ENCODE results near the gene AGFG1.

AGFG1 gene

GRCh38 chr2:227545990-227546389 is 74.0 kb downstream of the AGFG1 start:
- Histone ChIP-seq H3K56ac (ENCODE audit: low read length) (no peak overlapping the region), H2BK120ac (ENCODE audit: low read depth, low read length) (no peak overlapping the region), H2BK15ac (replicated peaks; ENCODE audit: low read depth) (no peak overlapping the region), H4K8ac (ENCODE audit: low read depth, low read length) (no peak overlapping the region), H3K23ac (ENCODE audit: low read length) (no peak overlapping the region), H3K18ac (ENCODE audit: low read length) (no peak overlapping the region), H3K4ac (ENCODE audit: low read depth, low read length) (no peak overlapping the region), H3K4me2 (ENCODE audit: low read length) (no peak overlapping the region), H3K79me2 (ENCODE audit: control insufficient read depth, insufficient read depth, low read length) (no peaks in the 10 kb centered on the region), H3K27me3 (ENCODE audit: insufficient read depth, low read length, poor library complexity) (no peaks in the 10 kb centered on the region), H3K79me1 (ENCODE audit: low read length) (peaks cover 1% of the 10 kb centered on the region), H2AK5ac (ENCODE audit: low read length) (no peak overlapping the region), H3K9ac (ENCODE audit: low read length) (no peak overlapping the region), H3K27ac (ENCODE audit: low read depth, low read length) (no peak overlapping the region), H3K36me3 (ENCODE audit: control insufficient read depth, insufficient read depth, low read length) (no peaks in the 10 kb centered on the region), H3K4me3 (ENCODE audit: low read length) (no peak overlapping the region), H2BK5ac (ENCODE audit: low read length) (no peak overlapping the region), H4K5ac (ENCODE audit: low read length) (no peak overlapping the region), H3K4me1 (ENCODE audit: control insufficient read depth, low read depth, low read length) (no peaks in the 10 kb centered on the region)
- WGBS (ENCODE audit: extremely low coverage, insufficient coverage, low lambda C conversion rate) = no CpG with 5 or more reads among the region's 11 CpGs
- DNase-seq = peak; percentile 39

GRCh38 chr2:227551836-227552235 is 79.9 kb downstream of the AGFG1 start:
- no peak overlapping the region for H3K4me2 ChIP-seq (ENCODE audit: low read length)
- DNase-seq = no peak
- H2BK15ac ChIP-seq (replicated peaks; ENCODE audit: low read depth) = no peak overlapping the region
- H3K27ac ChIP-seq (ENCODE audit: low read depth, low read length) = no peak overlapping the region
- H2BK120ac ChIP-seq (ENCODE audit: low read depth, low read length) = no peak overlapping the region
- H3K4me1 ChIP-seq (ENCODE audit: control insufficient read depth, low read depth, low read length) = no peaks in the 10 kb centered on the region
- H3K27me3 ChIP-seq (ENCODE audit: insufficient read depth, low read length, poor library complexity) = no peaks in the 10 kb centered on the region
- no peak overlapping the region for H3K4me3 ChIP-seq (ENCODE audit: low read length)
- H4K5ac ChIP-seq (ENCODE audit: low read length) = no peak overlapping the region
- no peak overlapping the region for H2BK5ac ChIP-seq (ENCODE audit: low read length)
- peaks cover 1% of the 10 kb centered on the region for H3K79me1 ChIP-seq (ENCODE audit: low read length)
- H3K36me3 ChIP-seq (ENCODE audit: control insufficient read depth, insufficient read depth, low read length) = peaks cover 2% of the 10 kb centered on the region
- WGBS (ENCODE audit: extremely low coverage, insufficient coverage, low lambda C conversion rate) = no CpG with 5 or more reads among the region's 3 CpGs
- no peak overlapping the region for H3K4ac ChIP-seq (ENCODE audit: low read depth, low read length)
- H3K79me2 ChIP-seq (ENCODE audit: control insufficient read depth, insufficient read depth, low read length) = no peaks in the 10 kb centered on the region
- no peak overlapping the region for H4K8ac ChIP-seq (ENCODE audit: low read depth, low read length)
- no peak overlapping the region for H3K23ac ChIP-seq (ENCODE audit: low read length)
- H3K9ac ChIP-seq (ENCODE audit: low read length) = no peak overlapping the region
- no peak overlapping the region for H3K18ac ChIP-seq (ENCODE audit: low read length)
- no peak overlapping the region for H3K56ac ChIP-seq (ENCODE audit: low read length)
- no peak overlapping the region for H2AK5ac ChIP-seq (ENCODE audit: low read length)

GRCh38 chr2:227562581-227562980 is 90.6 kb downstream of the AGFG1 start:
- Histone ChIP-seq H2AK5ac (ENCODE audit: low read length) (no peak overlapping the region), H3K56ac (ENCODE audit: low read length) (no peak overlapping the region), H3K4me1 (ENCODE audit: control insufficient read depth, low read depth, low read length) (no peaks in the 10 kb centered on the region), H3K4me3 (ENCODE audit: low read length) (no peak overlapping the region), H3K79me1 (ENCODE audit: low read length) (no peaks in the 10 kb centered on the region), H4K5ac (ENCODE audit: low read length) (no peak overlapping the region), H3K27ac (ENCODE audit: low read depth, low read length) (no peak overlapping the region), H3K36me3 (ENCODE audit: control insufficient read depth, insufficient read depth, low read length) (no peaks in the 10 kb centered on the region), H3K9ac (ENCODE audit: low read length) (no peak overlapping the region), H2BK120ac (ENCODE audit: low read depth, low read length) (no peak overlapping the region), H3K79me2 (ENCODE audit: control insufficient read depth, insufficient read depth, low read length) (no peaks in the 10 kb centered on the region), H3K18ac (ENCODE audit: low read length) (no peak overlapping the region), H3K4me2 (ENCODE audit: low read length) (no peak overlapping the region), H4K8ac (ENCODE audit: low read depth, low read length) (no peak overlapping the region), H3K4ac (ENCODE audit: low read depth, low read length) (no peak overlapping the region), H2BK15ac (replicated peaks; ENCODE audit: low read depth) (no peak overlapping the region), H3K27me3 (ENCODE audit: insufficient read depth, low read length, poor library complexity) (no peaks in the 10 kb centered on the region), H2BK5ac (ENCODE audit: low read length) (no peak overlapping the region), H3K23ac (ENCODE audit: low read length) (no peak overlapping the region)
- no peak for DNase-seq

GRCh38 chr2:227565080-227565479 is 93.1 kb downstream of the AGFG1 start:
- WGBS (ENCODE audit: extremely low coverage, insufficient coverage, low lambda C conversion rate) = no CpG with 5 or more reads among the region's 1 CpG
- H3K36me3 ChIP-seq (ENCODE audit: control insufficient read depth, insufficient read depth, low read length) = no peaks in the 10 kb centered on the region
- H3K4ac ChIP-seq (ENCODE audit: low read depth, low read length) = no peak overlapping the region
- no peaks in the 10 kb centered on the region for H3K27me3 ChIP-seq (ENCODE audit: insufficient read depth, low read length, poor library complexity)
- H2BK5ac ChIP-seq (ENCODE audit: low read length) = no peak overlapping the region
- H3K79me2 ChIP-seq (ENCODE audit: control insufficient read depth, insufficient read depth, low read length) = no peaks in the 10 kb centered on the region
- H3K9ac ChIP-seq (ENCODE audit: low read length) = no peak overlapping the region
- H2BK15ac ChIP-seq (replicated peaks; ENCODE audit: low read depth) = no peak overlapping the region
- no peak overlapping the region for H3K4me3 ChIP-seq (ENCODE audit: low read length)
- no peak overlapping the region for H3K56ac ChIP-seq (ENCODE audit: low read length)
- no peaks in the 10 kb centered on the region for H3K4me1 ChIP-seq (ENCODE audit: control insufficient read depth, low read depth, low read length)
- no peak overlapping the region for H4K5ac ChIP-seq (ENCODE audit: low read length)
- H3K79me1 ChIP-seq (ENCODE audit: low read length) = no peaks in the 10 kb centered on the region
- no peak overlapping the region for H2AK5ac ChIP-seq (ENCODE audit: low read length)
- no peak overlapping the region for H3K4me2 ChIP-seq (ENCODE audit: low read length)
- no peak overlapping the region for H3K27ac ChIP-seq (ENCODE audit: low read depth, low read length)
- no peak for DNase-seq
- H3K23ac ChIP-seq (ENCODE audit: low read length) = no peak overlapping the region
- H3K18ac ChIP-seq (ENCODE audit: low read length) = no peak overlapping the region
- no peak overlapping the region for H4K8ac ChIP-seq (ENCODE audit: low read depth, low read length)
- no peak overlapping the region for H2BK120ac ChIP-seq (ENCODE audit: low read depth, low read length)

- DNase-seq = peak; percentile 16
- no CpG with 5 or more reads among the region's 3 CpGs for WGBS (ENCODE audit: extremely low coverage, insufficient coverage, low lambda C conversion rate)
These were observed 94.1 kb downstream of the AGFG1 start for GRCh38 chr2:227566012-227566411.

GRCh38 chr2:227568852-227569169 is 96.9 kb downstream of the AGFG1 start:
- H2BK15ac ChIP-seq (replicated peaks; ENCODE audit: low read depth) = no peak overlapping the region
- no peaks in the 10 kb centered on the region for H3K79me1 ChIP-seq (ENCODE audit: low read length)
- DNase-seq = no peak
- H2BK120ac ChIP-seq (ENCODE audit: low read depth, low read length) = no peak overlapping the region
- H3K23ac ChIP-seq (ENCODE audit: low read length) = no peak overlapping the region
- no peak overlapping the region for H2AK5ac ChIP-seq (ENCODE audit: low read length)
- H2BK5ac ChIP-seq (ENCODE audit: low read length) = no peak overlapping the region
- no peak overlapping the region for H3K56ac ChIP-seq (ENCODE audit: low read length)
- H3K18ac ChIP-seq (ENCODE audit: low read length) = no peak overlapping the region
- WGBS (ENCODE audit: extremely low coverage, insufficient coverage, low lambda C conversion rate) = no CpG with 5 or more reads among the region's 2 CpGs
- no peaks in the 10 kb centered on the region for H3K4me1 ChIP-seq (ENCODE audit: control insufficient read depth, low read depth, low read length)
- H3K27ac ChIP-seq (ENCODE audit: low read depth, low read length) = no peak overlapping the region
- H3K36me3 ChIP-seq (ENCODE audit: control insufficient read depth, insufficient read depth, low read length) = no peaks in the 10 kb centered on the region
- no peaks in the 10 kb centered on the region for H3K27me3 ChIP-seq (ENCODE audit: insufficient read depth, low read length, poor library complexity)
- no peak overlapping the region for H3K4me3 ChIP-seq (ENCODE audit: low read length)
- no peaks in the 10 kb centered on the region for H3K79me2 ChIP-seq (ENCODE audit: control insufficient read depth, insufficient read depth, low read length)
- H3K4me2 ChIP-seq (ENCODE audit: low read length) = no peak overlapping the region
- no peak overlapping the region for H3K4ac ChIP-seq (ENCODE audit: low read depth, low read length)
- no peak overlapping the region for H4K5ac ChIP-seq (ENCODE audit: low read length)
- H4K8ac ChIP-seq (ENCODE audit: low read depth, low read length) = no peak overlapping the region
- H3K9ac ChIP-seq (ENCODE audit: low read length) = no peak overlapping the region

More at GRCh38 chr2:227566012-227566411, 94.1 kb downstream of the AGFG1 start:
- no peak overlapping the region for H3K4ac ChIP-seq (ENCODE audit: low read depth, low read length)
- no peaks in the 10 kb centered on the region for H3K36me3 ChIP-seq (ENCODE audit: control insufficient read depth, insufficient read depth, low read length)
- H3K4me1 ChIP-seq (ENCODE audit: control insufficient read depth, low read depth, low read length) = no peaks in the 10 kb centered on the region
- H2BK15ac ChIP-seq (replicated peaks; ENCODE audit: low read depth) = no peak overlapping the region
- no peak overlapping the region for H4K8ac ChIP-seq (ENCODE audit: low read depth, low read length)
- no peak overlapping the region for H3K9ac ChIP-seq (ENCODE audit: low read length)
- no peak overlapping the region for H3K27ac ChIP-seq (ENCODE audit: low read depth, low read length)
- H3K56ac ChIP-seq (ENCODE audit: low read length) = no peak overlapping the region
- no peaks in the 10 kb centered on the region for H3K79me2 ChIP-seq (ENCODE audit: control insufficient read depth, insufficient read depth, low read length)
- no peaks in the 10 kb centered on the region for H3K79me1 ChIP-seq (ENCODE audit: low read length)
- H3K27me3 ChIP-seq (ENCODE audit: insufficient read depth, low read length, poor library complexity) = no peaks in the 10 kb centered on the region
- H2AK5ac ChIP-seq (ENCODE audit: low read length) = no peak overlapping the region
- no peak overlapping the region for H2BK120ac ChIP-seq (ENCODE audit: low read depth, low read length)
- no peak overlapping the region for H3K4me2 ChIP-seq (ENCODE audit: low read length)
- H3K18ac ChIP-seq (ENCODE audit: low read length) = no peak overlapping the region
- no peak overlapping the region for H2BK5ac ChIP-seq (ENCODE audit: low read length)
- no peak overlapping the region for H3K23ac ChIP-seq (ENCODE audit: low read length)
- no peak overlapping the region for H4K5ac ChIP-seq (ENCODE audit: low read length)
- H3K4me3 ChIP-seq (ENCODE audit: low read length) = no peak overlapping the region
